Osteocyte (in vitro differentiated cells): ENCODE data around the gene SLC35F3. TPM values are rescaled to one million over a fixed set of nuclear protein-coding genes. Genes with fewer than 3 reads are reported as not detected.

Source experiments
- DNase-seq: peaks from one replicate; pipeline ENCODE4 v3.0.0; 2021; ENCODE audit warnings: mixed read lengths; ENCODE audit not compliant: unreplicated experiment; ENCODE audit errors: extremely low spot score
- H3K27ac Mint-ChIP-seq: one replicate; pipeline ENCODE4 v1.8.0; 2021; ENCODE audit warnings: mild to moderate bottlenecking, mixed read lengths; ENCODE audit not compliant: unreplicated experiment
- H3K27me3 Mint-ChIP-seq: one replicate; pipeline ENCODE4 v1.8.0; 2021; ENCODE audit warnings: mixed read lengths; ENCODE audit not compliant: unreplicated experiment
- H3K36me3 Mint-ChIP-seq: one replicate; pipeline ENCODE4 v1.8.0; 2021; ENCODE audit warnings: mixed read lengths; ENCODE audit not compliant: unreplicated experiment
- H3K4me1 Mint-ChIP-seq: one replicate; pipeline ENCODE4 v1.8.0; 2021; ENCODE audit warnings: mixed read lengths; ENCODE audit not compliant: unreplicated experiment
- H3K4me3 Mint-ChIP-seq: one replicate; pipeline ENCODE4 v1.8.0; 2021; ENCODE audit warnings: mild to moderate bottlenecking, moderate library complexity, mixed read lengths; ENCODE audit not compliant: unreplicated experiment
- H3K9me3 Mint-ChIP-seq: one replicate; pipeline ENCODE4 v1.8.0; 2021; ENCODE audit warnings: mixed read lengths; ENCODE audit not compliant: unreplicated experiment
- total RNA-seq: library from RNA; stranded (reverse); gene quantifications from 2 replicates; pipeline ENCODE4 v1.2.1, GENCODE V29; 2021
- TF ChIP-seq, protein P1 (sequence below): fragments of 200-600 bp; sonication (generic); IDR thresholded peaks from 2 replicates; pipeline ENCODE4 v1.5.0; 2021; ENCODE audit warnings: antibody characterized with exemption, mild to moderate bottlenecking, moderate library complexity

Gene SLC35F3
- total RNA-seq, 1 donor from 2014 or later: not detected

DNA sequence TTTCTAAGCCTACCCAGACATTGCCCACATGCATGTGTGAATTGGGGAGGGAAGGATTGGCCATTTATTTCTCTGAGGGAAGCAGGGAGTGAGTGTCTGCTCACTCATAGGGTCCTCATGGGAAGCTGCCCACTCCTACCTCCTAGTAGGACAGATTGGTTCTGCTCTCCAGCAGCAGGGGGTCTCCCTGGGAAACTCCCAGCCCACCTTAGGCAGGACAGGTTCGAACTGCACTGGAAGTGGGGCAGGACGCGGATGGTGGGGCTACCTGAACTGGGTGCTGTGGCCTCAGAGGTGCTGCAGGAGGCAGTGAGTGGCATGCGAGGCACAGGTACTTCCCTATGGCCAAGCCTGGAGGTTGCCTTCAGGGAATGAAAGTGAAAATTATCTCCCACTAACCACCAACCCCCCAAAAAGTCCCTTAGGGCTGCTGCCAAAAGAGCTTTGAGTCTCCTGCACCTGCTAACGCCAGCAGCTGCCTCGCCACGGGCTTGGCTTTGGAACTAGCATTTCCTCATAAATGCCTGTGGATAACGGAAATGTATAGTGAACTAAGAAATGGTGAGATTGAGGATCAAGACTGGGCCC lies 311.7 kb downstream of the SLC35F3 start:
- Mint-ChIP-seq H3K9me3 (no peaks in the 10 kb centered on the region), H3K27me3 (peaks cover 28% of the 10 kb centered on the region), H3K27ac (no peak overlapping the region), H3K4me1 (peaks cover 2% of the 10 kb centered on the region), H3K36me3 (no peaks in the 10 kb centered on the region), H3K4me3 (no peak overlapping the region)
- TF ChIP-seq, protein P1, sequence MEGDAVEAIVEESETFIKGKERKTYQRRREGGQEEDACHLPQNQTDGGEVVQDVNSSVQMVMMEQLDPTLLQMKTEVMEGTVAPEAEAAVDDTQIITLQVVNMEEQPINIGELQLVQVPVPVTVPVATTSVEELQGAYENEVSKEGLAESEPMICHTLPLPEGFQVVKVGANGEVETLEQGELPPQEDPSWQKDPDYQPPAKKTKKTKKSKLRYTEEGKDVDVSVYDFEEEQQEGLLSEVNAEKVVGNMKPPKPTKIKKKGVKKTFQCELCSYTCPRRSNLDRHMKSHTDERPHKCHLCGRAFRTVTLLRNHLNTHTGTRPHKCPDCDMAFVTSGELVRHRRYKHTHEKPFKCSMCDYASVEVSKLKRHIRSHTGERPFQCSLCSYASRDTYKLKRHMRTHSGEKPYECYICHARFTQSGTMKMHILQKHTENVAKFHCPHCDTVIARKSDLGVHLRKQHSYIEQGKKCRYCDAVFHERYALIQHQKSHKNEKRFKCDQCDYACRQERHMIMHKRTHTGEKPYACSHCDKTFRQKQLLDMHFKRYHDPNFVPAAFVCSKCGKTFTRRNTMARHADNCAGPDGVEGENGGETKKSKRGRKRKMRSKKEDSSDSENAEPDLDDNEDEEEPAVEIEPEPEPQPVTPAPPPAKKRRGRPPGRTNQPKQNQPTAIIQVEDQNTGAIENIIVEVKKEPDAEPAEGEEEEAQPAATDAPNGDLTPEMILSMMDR: no peak
- no peak for DNase-seq

DNA sequence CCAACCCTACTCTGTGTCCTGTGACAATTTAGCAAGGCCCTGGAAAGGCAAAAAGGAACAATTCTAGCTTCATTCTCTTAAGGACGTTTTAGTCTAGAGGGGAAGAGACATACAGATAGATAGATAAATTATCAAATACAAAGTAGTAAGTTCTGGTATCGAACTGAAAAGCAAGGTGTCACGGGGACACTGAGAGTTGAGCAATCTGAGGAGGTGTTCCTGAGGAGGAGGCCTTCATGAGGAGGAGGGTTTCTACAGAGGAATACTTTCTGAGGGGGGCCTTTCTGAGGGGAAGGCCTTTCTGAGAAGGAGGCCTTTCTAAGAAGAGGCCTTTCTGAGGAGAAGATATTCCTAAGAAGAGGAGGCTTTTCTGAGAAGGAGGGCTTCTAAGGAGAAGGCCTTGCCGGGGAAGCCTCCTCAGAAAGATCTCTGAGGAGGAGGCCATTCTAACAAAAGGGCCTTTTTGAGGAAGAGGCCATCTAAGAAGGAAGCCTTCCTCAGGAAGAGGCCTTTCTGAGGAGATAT lies 312.9 kb downstream of the SLC35F3 start:
- no peak for DNase-seq
- H3K9me3 Mint-ChIP-seq: no peaks in the 10 kb centered on the region
- TF ChIP-seq, protein P1: no peak
- peaks cover 28% of the 10 kb centered on the region for H3K27me3 Mint-ChIP-seq
- peaks cover 2% of the 10 kb centered on the region for H3K4me1 Mint-ChIP-seq
- H3K36me3 Mint-ChIP-seq: no peaks in the 10 kb centered on the region
- no peak overlapping the region for H3K27ac Mint-ChIP-seq
- no peak overlapping the region for H3K4me3 Mint-ChIP-seq

DNA sequence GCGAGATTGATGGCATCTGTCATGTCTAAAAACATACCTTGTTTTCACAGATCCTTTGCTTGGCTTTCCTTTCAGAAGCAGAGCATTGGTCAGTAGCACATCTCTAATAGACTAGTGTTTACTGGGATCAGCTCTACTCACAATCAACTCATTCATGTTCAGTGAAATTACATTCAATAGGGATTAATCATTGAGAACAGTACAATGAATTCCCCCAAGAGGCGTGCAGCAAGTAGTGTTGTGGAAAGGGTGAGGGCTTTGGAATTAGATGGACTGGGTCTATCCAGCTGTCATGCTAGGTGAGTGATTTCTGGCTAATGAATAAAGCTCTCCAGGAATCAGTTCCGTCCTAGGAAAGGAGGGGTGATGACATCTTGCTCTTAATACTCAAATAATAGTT lies 313.6 kb downstream of the SLC35F3 start:
- Mint-ChIP-seq H3K27me3 (peaks cover 24% of the 10 kb centered on the region), H3K36me3 (no peaks in the 10 kb centered on the region), H3K4me1 (peaks cover 2% of the 10 kb centered on the region), H3K9me3 (no peaks in the 10 kb centered on the region), H3K27ac (no peak overlapping the region), H3K4me3 (no peak overlapping the region)
- TF ChIP-seq, protein P1: no peak
- DNase-seq: no peak

DNA sequence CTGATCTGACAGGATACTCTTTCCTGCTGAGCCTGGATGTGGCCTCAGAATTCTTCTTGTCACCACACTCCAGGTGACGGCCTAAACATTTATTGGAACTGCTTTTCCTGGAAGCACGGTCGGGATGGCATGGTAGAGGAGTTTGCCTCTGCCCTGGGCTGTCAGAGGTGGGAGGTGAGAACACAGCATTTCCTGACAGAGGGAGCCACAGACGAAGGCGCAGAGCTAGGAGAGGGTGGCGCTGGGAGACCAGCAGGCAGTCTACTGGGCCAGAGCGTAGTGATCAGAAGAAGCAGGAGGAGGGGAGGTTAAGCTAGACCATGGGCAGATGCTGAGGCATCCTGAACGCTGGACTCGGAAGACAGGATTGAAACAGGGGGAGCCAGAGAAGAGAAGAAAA lies 315.2 kb downstream of the SLC35F3 start:
- no peaks in the 10 kb centered on the region for H3K4me1 Mint-ChIP-seq
- no peak overlapping the region for H3K27ac Mint-ChIP-seq
- H3K27me3 Mint-ChIP-seq: peaks cover 14% of the 10 kb centered on the region
- TF ChIP-seq, protein P1: no peak
- DNase-seq: no peak
- no peak overlapping the region for H3K4me3 Mint-ChIP-seq
- H3K36me3 Mint-ChIP-seq: no peaks in the 10 kb centered on the region
- no peaks in the 10 kb centered on the region for H3K9me3 Mint-ChIP-seq

DNA sequence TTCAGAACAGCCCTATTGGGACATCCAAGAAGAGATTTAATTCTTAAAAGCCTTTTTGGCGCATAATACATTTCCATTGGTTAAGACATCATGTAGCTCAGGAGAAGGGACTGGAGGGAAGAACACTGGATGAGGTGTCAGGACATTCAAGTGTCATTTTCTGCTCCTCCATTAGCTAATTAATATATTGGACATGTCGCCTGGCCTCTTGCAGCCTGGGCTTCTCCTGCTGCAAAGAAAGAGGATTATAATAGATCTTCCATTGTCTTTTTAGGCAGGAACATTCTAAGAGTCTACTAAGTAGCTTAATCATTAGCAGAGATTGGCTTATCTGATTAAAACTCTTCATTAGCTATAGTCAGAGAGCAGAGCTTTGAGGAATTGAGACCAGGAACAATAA lies 317.1 kb downstream of the SLC35F3 start:
- no peak overlapping the region for H3K27ac Mint-ChIP-seq
- H3K9me3 Mint-ChIP-seq: no peaks in the 10 kb centered on the region
- TF ChIP-seq, protein P1: no peak
- no peaks in the 10 kb centered on the region for H3K36me3 Mint-ChIP-seq
- H3K4me1 Mint-ChIP-seq: no peaks in the 10 kb centered on the region
- peaks cover 4% of the 10 kb centered on the region for H3K27me3 Mint-ChIP-seq
- no peak overlapping the region for H3K4me3 Mint-ChIP-seq
- no peak for DNase-seq
